ENCODE results near the gene TEF.

- TF ChIP-seq CTCF (IDR thresholded peaks at IDR 0.05), result no peak
- TF ChIP-seq POLR2A (IDR thresholded peaks at IDR 0.05), result no peak
Observed at GRCh38 chr22:41401781-41402648, 20.3 kb downstream of the TEF start.

Measured in uterus (tissue), 2 donors.